Small intestine (tissue), 7 donors: ENCODE data around the gene PSMD3. TPM values are rescaled to one million over a fixed set of nuclear protein-coding genes. Genes with fewer than 3 reads are reported as not detected.
"Not testable (repeated sequence)": the region's sequence is repeated elsewhere in the genome, so short reads cannot be mapped to it uniquely, and the experiment has no call there.

ENCODE experiments used
- DNase-seq, 2 donors: peaks; one replicate each; pipeline versions ENCODE4 v3.0.0 to v3.0.0-alpha.2; 2013
- FAIRE-seq: peaks from 2 replicates; lab custom pipeline; 2012; peaks lifted over from hg19 to GRCh38; lab: Jason Lieb, UNC
- H3K27ac ChIP-seq, 3 donors: one replicate each; pipeline ENCODE4 v1.5.1; 2013; ENCODE audit warnings: low read length in 2 of 3, mild to moderate bottlenecking in 2 of 3, control low read depth in 1 of 3, inconsistent platforms in 1 of 3, low read depth in 1 of 3, moderate library complexity in 1 of 3
- H3K27me3 ChIP-seq, 3 donors: one replicate each; pipeline ENCODE4 v1.6.1; 2013; ENCODE audit warnings: low read length in 3 of 3, inconsistent platforms in 1 of 3; ENCODE audit not compliant: control insufficient read depth in 3 of 3, insufficient read depth in 3 of 3
- H3K36me3 ChIP-seq, 3 donors: one replicate each; pipeline ENCODE4 v1.6.1; 2013; ENCODE audit warnings: low read length in 3 of 3, inconsistent platforms in 1 of 3, low read depth in 1 of 3, mild to moderate bottlenecking in 1 of 3, moderate library complexity in 1 of 3; ENCODE audit not compliant: control insufficient read depth in 3 of 3, insufficient read depth in 2 of 3
- H3K4me1 ChIP-seq, 3 donors: one replicate each; pipeline ENCODE4 v1.6.1; 2013; ENCODE audit warnings: low read length in 2 of 3, inconsistent platforms in 1 of 3, low read depth in 1 of 3, mild to moderate bottlenecking in 1 of 3, moderate library complexity in 1 of 3; ENCODE audit not compliant: control insufficient read depth in 3 of 3, insufficient read depth in 2 of 3
- H3K4me3 ChIP-seq, 3 donors: one replicate each; pipeline ENCODE4 v1.5.1; 2013; ENCODE audit warnings: low read length in 3 of 3, control low read depth in 1 of 3, inconsistent platforms in 1 of 3, low read depth in 1 of 3, mild to moderate bottlenecking in 1 of 3, moderate library complexity in 1 of 3
- H3K9me3 ChIP-seq, 2 donors: one replicate each; pipeline ENCODE4 v1.6.1; 2013; ENCODE audit warnings: low read depth in 1 of 2, low read length in 1 of 2; ENCODE audit not compliant: control insufficient read depth in 2 of 2, insufficient read depth in 1 of 2
- WGBS, 3 donors: extraction: QIAGEN DNeasy Blood & Tissue Kit; methylation state at CpG; one replicate each; pipeline ENCODE4 v1.1.7; 2013; 5-methylcytosine and 5-hydroxymethylcytosine counted together
- polyA plus RNA-seq, 4 donors: library from polyadenylated mRNA; stranded (reverse) in 3 of 4; unstranded in 1 of 4; fragments of 200-250 nt in 3 of 4; fragments of 120-200 nt in 1 of 4; gene quantifications; one replicate each; pipeline versions ENCODE4 v1.2.1 to v1.2.3, GENCODE V29; 2013
- donor health status: healthy with polysubstance abuse.
- donor health status: control.
- donor health status: control.
- donor health status: Bipolar disorder and iron deficiency.
- donor health status: healthy.

The PSMD3 gene
- polyA plus RNA-seq, 4 donors = 43.6 to 93.6 (median 62.3) TPM

DNA sequence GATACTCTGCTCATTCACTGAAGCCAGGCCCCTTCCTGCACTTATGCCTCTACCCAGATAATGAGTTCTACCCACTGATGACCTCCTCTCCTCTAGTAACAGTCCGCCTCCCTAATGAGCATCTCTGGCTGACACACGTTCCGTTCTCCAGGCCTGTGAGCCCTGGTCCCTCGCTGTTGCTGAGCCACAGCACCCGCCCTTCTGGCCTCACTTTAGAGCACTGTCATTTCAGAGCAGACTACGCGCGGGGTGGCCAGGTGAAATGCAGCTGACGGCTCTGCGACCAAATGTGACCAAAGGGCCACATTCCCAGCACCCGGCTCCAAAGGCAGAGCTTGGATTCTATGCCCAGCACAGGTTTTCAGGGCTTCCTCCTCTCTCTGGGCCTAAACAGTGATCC is 13.8 kb downstream of the PSMD3 start:
- WGBS, 3 donors = 90 to 96% (median 94%) methylated on average over 11 of the region's 11 CpGs
- H3K27me3 ChIP-seq = no peaks in the 10 kb centered on the region
- FAIRE-seq = no peak
- DNase-seq = no peak
- H3K36me3 ChIP-seq = peaks cover 28 to 87% (median 51%) of the 10 kb centered on the region in 3 donors
- H3K4me3 ChIP-seq = no peak overlapping the region
- H3K27ac ChIP-seq = no peak overlapping the region
- H3K9me3 ChIP-seq = no peaks in the 10 kb centered on the region
- H3K4me1 ChIP-seq = no peaks in the 10 kb centered on the region

DNA sequence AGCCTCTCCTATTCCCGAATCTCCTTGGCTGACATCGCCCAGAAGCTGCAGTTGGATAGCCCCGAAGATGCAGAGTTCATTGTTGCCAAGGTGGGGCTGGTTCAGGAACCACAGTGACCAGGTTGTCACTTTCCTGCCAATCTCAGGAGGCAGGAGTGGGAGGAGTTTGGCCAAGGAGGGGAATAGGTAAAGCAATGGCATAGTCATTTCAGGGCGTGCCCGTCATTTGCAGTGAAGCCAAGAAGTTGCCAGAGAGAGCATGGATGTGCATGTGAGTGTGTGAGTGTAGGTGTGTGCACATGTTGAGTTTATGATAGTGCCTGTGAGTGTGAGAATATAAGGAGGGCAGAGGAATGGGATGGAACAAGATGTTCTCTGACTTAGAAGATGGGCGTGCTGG is 14.8 kb downstream of the PSMD3 start:
- Histone ChIP-seq H3K36me3 (peaks cover 18 to 77% (median 42%) of the 10 kb centered on the region in 3 donors), H3K27ac (no peak overlapping the region), H3K27me3 (no peaks in the 10 kb centered on the region), H3K4me1 (no peaks in the 10 kb centered on the region), H3K9me3 (no peaks in the 10 kb centered on the region), H3K4me3 (no peak overlapping the region)
- FAIRE-seq = no peak
- WGBS, 3 donors = 54 to 84% (median 70%) methylated on average over 6 of the region's 6 CpGs
- DNase-seq = peak in 1 of 2 donors; percentile 70

DNA sequence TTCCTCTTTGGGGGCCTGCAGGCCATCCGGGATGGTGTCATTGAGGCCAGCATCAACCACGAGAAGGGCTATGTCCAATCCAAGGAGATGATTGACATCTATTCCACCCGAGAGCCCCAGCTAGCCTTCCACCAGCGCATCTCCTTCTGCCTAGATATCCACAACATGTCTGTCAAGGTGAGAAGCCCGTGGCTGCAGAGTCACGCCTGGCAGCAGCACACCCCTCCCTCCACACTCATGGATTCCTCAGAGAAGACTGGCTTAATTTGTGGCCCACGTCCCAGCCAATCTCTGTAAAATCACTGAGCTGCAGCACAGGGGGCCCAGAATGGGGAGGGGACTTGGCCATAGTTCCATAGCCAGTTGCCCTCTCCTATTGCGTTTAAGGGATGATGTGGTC is 15.6 kb downstream of the PSMD3 start:
- DNase-seq (no peak), FAIRE-seq (no peak)
- no peaks in the 10 kb centered on the region for H3K9me3 ChIP-seq
- peaks cover 18 to 69% (median 39%) of the 10 kb centered on the region in 3 donors for H3K36me3 ChIP-seq
- 83 to 94% (median 93%) methylated on average over 8 of the region's 8 CpGs for WGBS, 3 donors
- no peaks in the 10 kb centered on the region for H3K4me1 ChIP-seq
- no peak overlapping the region for H3K27ac ChIP-seq
- H3K4me3 ChIP-seq = no peak overlapping the region
- H3K27me3 ChIP-seq = no peaks in the 10 kb centered on the region

DNA sequence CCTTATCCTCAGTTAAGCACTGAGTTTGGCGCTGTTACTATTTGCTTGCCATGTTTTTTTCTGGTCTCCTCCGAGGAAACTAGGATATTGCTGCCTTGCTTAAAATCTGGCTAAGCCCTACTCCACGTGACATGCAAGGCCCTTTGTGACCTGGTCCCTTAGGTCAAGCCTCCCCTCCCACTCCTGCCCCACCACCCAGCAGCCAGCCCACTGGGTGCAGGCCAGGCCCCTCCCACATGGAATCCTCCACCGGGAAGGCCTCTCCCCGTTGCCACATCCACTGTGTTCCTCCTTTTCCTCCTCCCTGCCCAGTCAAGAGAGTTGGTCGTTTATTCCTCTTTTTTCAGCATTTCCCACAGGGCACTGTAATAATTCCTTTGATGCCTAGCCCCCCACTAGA is 16.2 kb downstream of the PSMD3 start:
- Histone ChIP-seq H3K27me3 (no peaks in the 10 kb centered on the region), H3K27ac (no peak overlapping the region), H3K4me3 (no peak overlapping the region), H3K9me3 (no peaks in the 10 kb centered on the region), H3K36me3 (peaks cover 18 to 64% (median 37%) of the 10 kb centered on the region in 3 donors), H3K4me1 (no peaks in the 10 kb centered on the region)
- no peak for DNase-seq
- 56 to 63% (median 60%) methylated on average over 6 of the region's 6 CpGs for WGBS, 3 donors
- FAIRE-seq = no peak

DNA sequence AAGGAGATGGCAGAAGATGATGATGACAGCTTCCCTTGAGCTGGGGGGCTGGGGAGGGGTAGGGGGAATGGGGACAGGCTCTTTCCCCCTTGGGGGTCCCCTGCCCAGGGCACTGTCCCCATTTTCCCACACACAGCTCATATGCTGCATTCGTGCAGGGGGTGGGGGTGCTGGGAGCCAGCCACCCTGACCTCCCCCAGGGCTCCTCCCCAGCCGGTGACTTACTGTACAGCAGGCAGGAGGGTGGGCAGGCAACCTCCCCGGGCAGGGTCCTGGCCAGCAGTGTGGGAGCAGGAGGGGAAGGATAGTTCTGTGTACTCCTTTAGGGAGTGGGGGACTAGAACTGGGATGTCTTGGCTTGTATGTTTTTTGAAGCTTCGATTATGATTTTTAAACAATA is 16.9 kb downstream of the PSMD3 start:
- no peak for DNase-seq
- no peak overlapping the region for H3K27ac ChIP-seq
- 79 to 90% (median 86%) methylated on average over 4 of the region's 4 CpGs for WGBS, 3 donors
- no peaks in the 10 kb centered on the region for H3K9me3 ChIP-seq
- H3K4me1 ChIP-seq = no peaks in the 10 kb centered on the region
- H3K4me3 ChIP-seq = no peak overlapping the region
- H3K36me3 ChIP-seq = peaks cover 18 to 57% (median 32%) of the 10 kb centered on the region in 3 donors
- H3K27me3 ChIP-seq = no peaks in the 10 kb centered on the region
- no peak for FAIRE-seq

DNA sequence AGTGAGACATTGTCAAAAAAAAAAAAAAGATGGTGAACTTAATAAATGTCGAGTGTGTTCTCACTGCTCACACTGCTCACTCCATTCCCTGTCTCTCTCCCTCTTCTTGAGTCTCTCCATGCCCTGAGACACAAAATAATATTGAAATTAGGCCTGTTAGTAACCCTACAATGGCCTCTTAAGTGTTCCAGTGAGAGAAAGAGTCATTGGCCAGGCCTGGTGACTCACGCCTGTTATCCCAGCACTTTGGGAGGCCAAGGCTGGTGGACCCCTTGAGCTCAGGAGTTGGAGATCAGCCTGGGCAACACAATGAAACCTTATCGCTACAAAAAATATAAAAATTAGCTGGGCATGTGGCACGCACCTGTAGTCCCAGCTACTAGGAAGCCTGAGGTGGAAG is 18.5 kb downstream of the PSMD3 start:
- Histone ChIP-seq H3K4me3 (no peak overlapping the region), H3K4me1 (no peaks in the 10 kb centered on the region), H3K27ac (no peak overlapping the region), H3K9me3 (no peaks in the 10 kb centered on the region), H3K27me3 (no peaks in the 10 kb centered on the region), H3K36me3 (peaks cover 13 to 42% (median 20%) of the 10 kb centered on the region in 3 donors)
- WGBS, 3 donors = 87 to 89% (median 88%) methylated on average over 4 of the region's 4 CpGs
- DNase-seq (no peak), FAIRE-seq (no peak)

DNA sequence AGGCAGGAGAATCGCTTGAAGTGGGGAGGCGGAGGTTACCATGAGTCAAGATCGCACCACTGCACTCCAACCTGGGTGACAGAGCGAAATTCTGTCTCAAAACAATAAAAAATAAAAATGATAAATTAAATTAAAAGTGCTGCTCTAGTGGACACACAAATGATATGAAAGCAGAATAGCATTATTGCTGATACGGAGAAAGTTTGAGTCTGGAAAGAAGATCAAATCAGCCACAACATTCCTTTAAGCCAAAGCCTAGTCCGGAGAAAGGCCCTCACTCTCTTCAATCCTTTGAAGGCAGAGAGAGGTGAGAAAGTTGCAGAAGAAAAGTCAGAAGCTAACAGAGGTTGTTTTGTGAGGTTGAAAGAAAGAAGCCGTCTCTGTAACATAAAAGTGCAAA is 19.6 kb downstream of the PSMD3 start:
- H3K4me1 ChIP-seq = no peaks in the 10 kb centered on the region
- no peak for DNase-seq
- H3K27me3 ChIP-seq = no peaks in the 10 kb centered on the region
- 88 to 92% (median 91%) methylated on average over 7 of the region's 7 CpGs for WGBS, 3 donors
- peaks cover 11 to 31% (median 13%) of the 10 kb centered on the region in 3 donors for H3K36me3 ChIP-seq
- no peaks in the 10 kb centered on the region for H3K9me3 ChIP-seq
- H3K27ac ChIP-seq = no peak overlapping the region
- FAIRE-seq = no peak
- no peak overlapping the region for H3K4me3 ChIP-seq

DNA sequence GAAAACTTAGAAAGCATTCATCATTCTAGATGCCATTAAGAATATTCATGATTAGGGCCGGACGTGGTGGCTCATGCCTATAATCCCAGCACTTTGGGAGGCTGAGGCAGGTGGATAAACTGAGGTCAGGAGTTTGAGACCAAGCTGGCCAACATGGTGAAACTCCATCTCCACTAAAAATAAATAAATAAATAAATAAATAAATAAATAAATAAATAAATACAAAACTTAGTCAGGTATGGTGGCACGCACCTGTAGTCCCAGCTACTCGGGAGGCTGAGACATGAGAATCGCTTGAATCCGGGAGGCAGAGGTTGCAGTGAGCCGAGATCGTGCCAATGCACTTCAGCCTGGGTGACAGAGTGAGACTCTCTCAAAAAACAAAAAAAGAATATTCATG is 20.7 kb downstream of the PSMD3 start:
- not testable (repeated sequence) for DNase-seq, H3K4me1 ChIP-seq, H3K4me3 ChIP-seq, H3K27me3 ChIP-seq, FAIRE-seq, H3K9me3 ChIP-seq, H3K27ac ChIP-seq
- WGBS, 3 donors = 86 to 96% (median 94%) methylated on average over 8 of the region's 8 CpGs
- peaks cover 7 to 19% (median 10%) of the 10 kb centered on the region in 3 donors for H3K36me3 ChIP-seq

DNA sequence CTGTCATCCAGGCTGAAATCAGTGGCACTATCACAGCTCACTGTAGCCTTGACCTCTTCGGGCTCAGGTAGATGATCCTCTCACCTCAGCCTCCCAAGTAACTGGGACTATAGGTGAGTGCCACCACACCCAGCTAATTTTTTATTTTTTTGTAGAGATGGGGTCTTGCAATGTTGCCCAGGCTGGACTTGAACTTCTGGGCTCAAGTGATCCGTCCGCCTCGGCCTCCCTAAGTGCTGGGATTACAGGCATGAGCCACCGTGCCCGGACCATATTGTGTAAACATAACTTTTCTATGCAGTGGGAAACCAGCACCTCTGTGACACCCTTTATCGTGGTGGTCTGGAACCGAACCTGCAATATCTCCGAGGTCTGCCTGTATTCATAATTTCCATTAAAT is 23.5 kb downstream of the PSMD3 start:
- H3K27me3 ChIP-seq = no peaks in the 10 kb centered on the region
- FAIRE-seq = no peak

More for the DNA sequence above, 23.5 kb downstream of the PSMD3 start:
- H3K27ac ChIP-seq = no peak overlapping the region
- H3K4me3 ChIP-seq = no peak overlapping the region
- no peak for DNase-seq
- H3K36me3 ChIP-seq = no peaks in the 10 kb centered on the region
- no peaks in the 10 kb centered on the region for H3K4me1 ChIP-seq
- whole genome bisulfite sequencing, 3 donors = 88 to 89% (median 88%) methylated on average over 9 of the region's 9 CpGs
- no peaks in the 10 kb centered on the region for H3K9me3 ChIP-seq
